ENCODE results near the gene TSGA10IP.

DNA sequence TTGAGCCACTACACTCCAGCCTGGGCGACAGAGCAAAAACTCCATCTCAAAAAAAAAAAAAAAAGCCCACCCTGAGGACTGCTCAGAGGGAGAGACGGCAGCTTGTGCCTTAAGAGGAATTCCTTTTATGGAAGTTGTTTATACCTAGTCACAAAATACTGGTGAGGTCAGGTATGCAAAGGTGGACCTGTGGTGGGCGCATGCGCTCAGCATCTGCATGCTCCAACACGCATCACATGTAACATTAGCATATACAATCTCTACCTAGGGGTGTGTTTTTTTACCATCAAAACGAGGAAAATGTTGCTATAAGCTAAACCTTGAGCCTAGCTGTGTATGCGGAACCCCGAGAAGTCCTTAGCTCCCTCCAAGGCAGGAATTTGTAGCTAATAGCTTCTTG, 9.5 kb downstream of the TSGA10IP start:
- TF ChIP-seq, protein P1, sequence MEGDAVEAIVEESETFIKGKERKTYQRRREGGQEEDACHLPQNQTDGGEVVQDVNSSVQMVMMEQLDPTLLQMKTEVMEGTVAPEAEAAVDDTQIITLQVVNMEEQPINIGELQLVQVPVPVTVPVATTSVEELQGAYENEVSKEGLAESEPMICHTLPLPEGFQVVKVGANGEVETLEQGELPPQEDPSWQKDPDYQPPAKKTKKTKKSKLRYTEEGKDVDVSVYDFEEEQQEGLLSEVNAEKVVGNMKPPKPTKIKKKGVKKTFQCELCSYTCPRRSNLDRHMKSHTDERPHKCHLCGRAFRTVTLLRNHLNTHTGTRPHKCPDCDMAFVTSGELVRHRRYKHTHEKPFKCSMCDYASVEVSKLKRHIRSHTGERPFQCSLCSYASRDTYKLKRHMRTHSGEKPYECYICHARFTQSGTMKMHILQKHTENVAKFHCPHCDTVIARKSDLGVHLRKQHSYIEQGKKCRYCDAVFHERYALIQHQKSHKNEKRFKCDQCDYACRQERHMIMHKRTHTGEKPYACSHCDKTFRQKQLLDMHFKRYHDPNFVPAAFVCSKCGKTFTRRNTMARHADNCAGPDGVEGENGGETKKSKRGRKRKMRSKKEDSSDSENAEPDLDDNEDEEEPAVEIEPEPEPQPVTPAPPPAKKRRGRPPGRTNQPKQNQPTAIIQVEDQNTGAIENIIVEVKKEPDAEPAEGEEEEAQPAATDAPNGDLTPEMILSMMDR (IDR thresholded peaks at IDR 0.05; ENCODE audit: low read depth, low read length): no peak
- no peak for TF ChIP-seq POLR2A (IDR thresholded peaks at IDR 0.05; ENCODE audit: extremely low read depth, insufficient read length)
- TF ChIP-seq MAX (IDR thresholded peaks at IDR 0.05; ENCODE audit: low read depth, low read length): no peak
- TF ChIP-seq MYC (IDR thresholded peaks at IDR 0.05; ENCODE audit: low read depth, low read length): no peak

Data from NB4 (cell line).